OCI-LY3 (cell line): ENCODE results near the gene ARL13B.
"Not testable (repeated sequence)": the region's sequence is repeated elsewhere in the genome, so short reads cannot be mapped to it uniquely, and the experiment has no call there.

Experiments used
- H2AFZ ChIP-seq: fragments of 200-600, 300-600 bp; shearing (Covaris generic); 2 replicates; pipeline ENCODE4 v1.6.0; 2014; ENCODE audit warnings: antibody characterized with exemption, low read depth, low read length
- H3K27ac ChIP-seq: fragments of 200-600, 300-600 bp; sonication (generic); 2 replicates; pipeline ENCODE4 v1.5.1; 2014; ENCODE audit warnings: mild to moderate bottlenecking, low read length, moderate library complexity, mixed read lengths
- H3K27me3 ChIP-seq: fragments of 200-600, 300-600 bp; sonication (generic); 2 replicates; pipeline ENCODE4 v1.6.1; 2014; ENCODE audit warnings: low read depth, low read length, mixed read lengths
- H3K36me3 ChIP-seq: fragments of 200-600, 300-600 bp; sonication (generic); replicated peaks from 2 replicates; pipeline ENCODE3; 2014; ENCODE audit warnings: low read depth, low read length, mixed read lengths
- H3K4me1 ChIP-seq: fragments of 300-600, 200-600 bp; sonication (generic); 2 replicates; pipeline ENCODE4 v1.6.1; 2014; ENCODE audit warnings: low read length, mixed read lengths
- H3K4me2 ChIP-seq: fragments of 200-600, 300-600 bp; sonication (generic); 2 replicates; pipeline ENCODE4 v1.6.1; 2014; ENCODE audit warnings: low read length, mixed read lengths
- H3K4me3 ChIP-seq: fragments of 300-600, 200-600 bp; sonication (generic); 2 replicates; pipeline ENCODE4 v1.5.1; 2014; ENCODE audit warnings: antibody characterized with exemption, mild to moderate bottlenecking, low read length, moderate library complexity
- H3K79me2 ChIP-seq: fragments of 300-600, 200-600 bp; shearing (Covaris generic); 2 replicates; pipeline ENCODE4 v1.6.1; 2014; ENCODE audit warnings: mild to moderate bottlenecking, low read length, mixed read lengths
- H3K9ac ChIP-seq: fragments of 300-600, 200-600 bp; shearing (Covaris generic); 2 replicates; pipeline ENCODE4 v1.6.0; 2014; ENCODE audit warnings: mild to moderate bottlenecking, low read length, moderate library complexity
- H3K9me3 ChIP-seq: fragments of 200-600, 300-600 bp; shearing (Covaris generic); 2 replicates; pipeline ENCODE4 v1.6.1; 2014; ENCODE audit warnings: low read length, mixed read lengths; ENCODE audit not compliant: insufficient read depth
- H4K20me1 ChIP-seq: fragments of 200-600, 300-600 bp; sonication (generic); 2 replicates; pipeline ENCODE4 v1.6.1; 2016; ENCODE audit warnings: low read length, mixed read lengths; ENCODE audit not compliant: insufficient read depth
- CTCF ChIP-seq: fragments of 200-600, 300-600 bp; sonication (generic); IDR thresholded peaks from 2 replicates; pipeline ENCODE4 v1.5.1; 2014; ENCODE audit warnings: antibody characterized with exemption, low read length, low read depth
- EZH2phosphoT487 ChIP-seq: fragments of 200-600 bp; shearing (Covaris generic); IDR thresholded peaks from 2 replicates; pipeline ENCODE4 v1.6.1; 2018; ENCODE audit warnings: antibody characterized with exemption, mixed run types, low read depth

ARL13B gene

GRCh38 chr3:93961026-93961425 lies 18.9 kb upstream of the ARL13B start:
- Histone ChIP-seq H4K20me1 (no peaks in the 10 kb centered on the region), H3K79me2 (no peaks in the 10 kb centered on the region), H3K27me3 (no peaks in the 10 kb centered on the region), H3K27ac (no peak overlapping the region), H3K9me3 (no peaks in the 10 kb centered on the region), H3K36me3 (no peaks in the 10 kb centered on the region), H3K4me3 (no peak overlapping the region), H2AFZ (no peak overlapping the region), H3K4me2 (no peak overlapping the region), H3K4me1 (no peaks in the 10 kb centered on the region), H3K9ac (no peak overlapping the region)
- TF ChIP-seq EZH2phosphoT487 (no peak), CTCF (no peak)

GRCh38 chr3:93961489-93961888 lies 18.5 kb upstream of the ARL13B start:
- TF ChIP-seq EZH2phosphoT487 (no peak), CTCF (no peak)
- no peaks in the 10 kb centered on the region for H3K36me3 ChIP-seq
- H3K9ac ChIP-seq: no peak overlapping the region
- no peaks in the 10 kb centered on the region for H3K27me3 ChIP-seq
- no peaks in the 10 kb centered on the region for H4K20me1 ChIP-seq
- H3K4me3 ChIP-seq: no peak overlapping the region
- no peaks in the 10 kb centered on the region for H3K4me1 ChIP-seq
- no peak overlapping the region for H2AFZ ChIP-seq
- H3K79me2 ChIP-seq: no peaks in the 10 kb centered on the region
- no peaks in the 10 kb centered on the region for H3K9me3 ChIP-seq
- no peak overlapping the region for H3K4me2 ChIP-seq
- H3K27ac ChIP-seq: no peak overlapping the region

- no peaks in the 10 kb centered on the region for H3K27me3 ChIP-seq
- no peaks in the 10 kb centered on the region for H4K20me1 ChIP-seq
Observed at GRCh38 chr3:93962798-93963197, 17.2 kb upstream of the ARL13B start.

GRCh38 chr3:93965106-93965505 lies 14.8 kb upstream of the ARL13B start:
- H3K4me2 ChIP-seq, H4K20me1 ChIP-seq, H3K36me3 ChIP-seq, H2AFZ ChIP-seq, H3K4me1 ChIP-seq, H3K27me3 ChIP-seq, H3K27ac ChIP-seq, H3K9ac ChIP-seq, H3K4me3 ChIP-seq, H3K79me2 ChIP-seq, H3K9me3 ChIP-seq: not testable (repeated sequence)

More at GRCh38 chr3:93962798-93963197, 17.2 kb upstream of the ARL13B start:
- no peak overlapping the region for H2AFZ ChIP-seq
- H3K9ac ChIP-seq: no peak overlapping the region
- no peaks in the 10 kb centered on the region for H3K4me1 ChIP-seq
- H3K79me2 ChIP-seq: no peaks in the 10 kb centered on the region
- H3K4me3 ChIP-seq: no peak overlapping the region
- no peaks in the 10 kb centered on the region for H3K9me3 ChIP-seq
- H3K4me2 ChIP-seq: no peak overlapping the region
- H3K27ac ChIP-seq: no peak overlapping the region
- TF ChIP-seq EZH2phosphoT487 (no peak), CTCF (no peak)
- no peaks in the 10 kb centered on the region for H3K36me3 ChIP-seq

- TF ChIP-seq EZH2phosphoT487 (no peak), CTCF (no peak)
- H2AFZ ChIP-seq: no peak overlapping the region
- H3K27me3 ChIP-seq: peaks cover 4% of the 10 kb centered on the region; the same call in 1 of the 2 replicates
- peaks cover 6% of the 10 kb centered on the region; the same call in 1 of the 2 replicates for H3K4me1 ChIP-seq
- H3K9me3 ChIP-seq: no peaks in the 10 kb centered on the region
- H4K20me1 ChIP-seq: no peaks in the 10 kb centered on the region
- no peaks in the 10 kb centered on the region for H3K79me2 ChIP-seq
- H3K4me3 ChIP-seq: no peak overlapping the region
- no peaks in the 10 kb centered on the region for H3K36me3 ChIP-seq
- H3K27ac ChIP-seq: no peak overlapping the region
- H3K9ac ChIP-seq: no peak overlapping the region
- H3K4me2 ChIP-seq: no peak overlapping the region
Observed at GRCh38 chr3:93969443-93969842, 10.5 kb upstream of the ARL13B start.
